Measurements from ENCODE around the gene PAGE4.

Gene PAGE4, protein sequence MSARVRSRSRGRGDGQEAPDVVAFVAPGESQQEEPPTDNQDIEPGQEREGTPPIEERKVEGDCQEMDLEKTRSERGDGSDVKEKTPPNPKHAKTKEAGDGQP

DNA sequence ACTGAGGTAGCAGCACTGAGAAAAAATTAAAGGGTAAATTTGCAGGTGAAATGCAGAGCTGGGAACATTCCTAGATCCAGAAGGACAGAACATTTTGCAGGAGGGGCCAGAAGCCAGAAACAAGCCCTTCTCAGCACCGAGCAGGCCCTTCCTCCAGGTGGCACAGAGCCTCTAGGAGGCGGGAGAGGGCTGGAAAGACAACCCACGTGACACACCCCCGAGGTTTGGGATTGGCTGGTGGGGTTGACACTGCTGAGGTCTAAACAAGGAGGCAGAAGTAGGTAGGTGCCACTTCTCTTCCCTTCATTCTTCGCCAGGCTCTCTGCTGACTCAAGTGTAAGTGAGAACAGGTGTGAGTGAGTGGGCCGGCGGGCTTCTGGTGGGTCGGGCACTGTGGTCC, at the start of gene PAGE4:
Gene PAGE4, plus strand, starts transcription at position 288 of the 400 bp plus-strand sequence. CDS start 1,126 bp downstream, outside the sequence.
- DNase-seq (ENCODE audit: low read depth in 3 of 3): no peak

- DNase-seq (ENCODE audit: low read depth in 3 of 3): no peak
Measured at GRCh38 chrX:49784747-49785280, 44.3 kb upstream of the PAGE4 start.

DNA sequence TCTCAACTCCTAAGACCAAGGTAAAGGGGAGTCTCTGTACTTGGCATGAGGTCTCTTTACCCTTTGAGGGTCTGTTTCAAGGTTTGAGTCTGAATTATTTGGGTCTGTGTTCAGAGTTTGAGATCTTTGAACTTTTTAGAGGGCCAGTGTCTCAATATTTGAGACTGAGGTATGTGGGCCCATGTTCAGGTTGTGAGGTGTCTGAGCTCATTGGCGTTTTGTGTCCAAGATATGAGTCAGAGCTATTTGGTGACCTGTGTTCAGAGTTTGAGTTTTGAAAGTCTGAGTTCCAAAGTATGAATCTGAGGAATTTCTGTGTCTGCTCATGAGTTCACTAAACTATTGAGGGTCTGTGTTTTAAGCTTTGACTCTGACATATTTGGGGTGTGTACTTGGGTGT, 36.7 kb upstream of the PAGE4 start:
- DNase-seq (ENCODE audit: low read depth in 3 of 3): no peak

DNA sequence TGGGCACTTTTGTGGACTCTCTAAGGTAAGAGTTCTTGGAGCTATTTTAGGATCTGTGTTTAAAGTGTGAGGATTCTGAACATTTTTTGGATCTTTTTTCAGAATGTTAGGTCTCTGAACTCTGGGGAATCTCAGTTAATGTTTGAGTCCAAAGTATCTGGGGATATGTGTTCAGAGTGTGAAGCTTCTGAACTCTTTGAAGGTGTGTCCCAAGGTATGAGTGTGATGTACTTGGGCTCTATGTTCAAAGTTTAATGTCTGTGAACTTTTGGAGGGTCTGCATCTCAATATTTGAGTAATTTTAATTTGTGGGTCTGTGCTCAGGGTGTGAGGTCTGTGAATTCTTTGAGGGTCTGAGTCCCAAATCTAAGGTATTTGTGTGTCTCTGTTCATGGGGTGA, 35.4 kb upstream of the PAGE4 start:
- no peak for DNase-seq (ENCODE audit: low read depth in 3 of 3)

DNA sequence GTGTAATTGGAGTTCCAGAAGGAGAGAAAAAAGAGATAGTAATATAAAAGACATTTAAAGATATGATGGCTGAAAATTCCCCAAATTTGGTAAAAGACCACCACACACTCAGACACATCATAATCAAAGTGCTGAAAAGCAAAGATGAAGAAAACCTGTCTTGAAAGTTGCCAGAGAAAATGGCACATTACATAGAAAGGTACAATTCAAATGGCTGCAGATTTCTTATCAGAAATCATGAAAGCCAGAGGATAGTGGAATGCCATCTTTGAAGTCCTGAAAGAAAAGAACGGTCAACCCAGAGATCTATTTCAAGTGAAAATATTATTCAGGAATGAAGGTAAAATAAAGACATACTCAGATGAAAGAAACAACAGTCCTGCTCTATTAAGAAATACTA, 29.3 kb upstream of the PAGE4 start:
- DNase-seq (ENCODE audit: low read depth in 3 of 3): no peak

GRCh38 chrX:49809891-49810632, 19.0 kb upstream of the PAGE4 start:
- no peak for DNase-seq (ENCODE audit: low read depth in 3 of 3)

DNA sequence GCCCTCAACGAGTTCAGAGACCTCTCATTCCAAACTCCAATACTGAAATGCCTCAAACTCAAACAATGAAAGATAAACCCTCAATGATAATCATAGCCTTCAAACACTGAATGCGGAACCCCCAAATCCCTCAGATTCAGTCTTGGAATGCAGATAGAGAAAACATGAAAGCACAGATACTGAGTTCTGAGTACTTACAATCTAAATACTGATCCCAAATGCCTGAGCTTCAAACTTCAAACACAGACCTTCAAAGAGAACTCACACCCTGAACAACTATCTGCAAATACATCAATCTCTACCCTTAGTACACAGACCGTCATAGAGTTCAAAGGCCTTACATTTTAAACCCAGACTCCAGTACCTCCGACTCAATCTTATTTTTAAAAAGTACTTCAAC, 16.9 kb upstream of the PAGE4 start:
- no peak for DNase-seq (ENCODE audit: low read depth in 3 of 3)

GRCh38 chrX:49816435-49816834, 12.7 kb upstream of the PAGE4 start:
- DNase-seq (ENCODE audit: low read depth in 3 of 3): no peak

DNA sequence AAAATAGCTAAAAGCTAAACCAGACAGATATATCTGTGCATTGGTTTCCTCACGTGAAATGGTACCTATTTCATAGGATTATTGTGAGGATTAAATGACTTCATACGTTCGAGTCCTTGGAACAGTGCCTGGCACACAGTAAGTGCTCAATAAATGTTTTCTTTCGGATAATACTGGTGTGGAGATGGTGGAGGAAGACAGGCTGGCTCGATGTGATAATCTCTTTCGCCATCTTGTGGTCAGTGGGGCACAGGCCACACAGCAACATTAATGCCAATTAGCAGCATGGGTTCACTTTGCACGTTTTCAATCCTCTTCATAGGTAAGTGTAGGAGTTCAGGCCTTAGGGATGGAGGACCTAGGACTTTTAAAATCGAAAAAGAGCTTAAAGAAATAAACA, 9.3 kb downstream of the PAGE4 start:
- DNase-seq (ENCODE audit: low read depth in 3 of 3): no peak

DNA sequence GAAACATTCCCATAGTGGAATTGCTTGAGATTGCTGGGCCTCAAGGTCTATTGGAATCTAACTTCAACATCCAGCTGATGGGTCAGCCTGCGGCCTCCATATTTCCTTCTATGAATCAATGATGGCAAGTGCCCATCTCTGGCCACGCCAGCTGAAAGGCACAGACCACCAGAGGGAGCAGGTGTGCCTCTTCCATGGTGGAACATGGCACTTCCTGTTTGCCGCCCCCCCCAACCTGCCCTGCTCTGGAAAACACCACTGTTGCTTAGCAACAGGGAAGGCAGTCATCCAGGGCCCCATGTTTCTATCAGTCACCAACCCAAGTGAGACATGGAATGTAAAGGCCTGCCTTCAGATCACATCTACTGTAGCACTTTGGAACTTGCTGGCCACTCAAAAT, 11.6 kb downstream of the PAGE4 start:
- peak; percentile 0 to 11 (median 4) for DNase-seq (ENCODE audit: low read depth in 3 of 3)

DNA sequence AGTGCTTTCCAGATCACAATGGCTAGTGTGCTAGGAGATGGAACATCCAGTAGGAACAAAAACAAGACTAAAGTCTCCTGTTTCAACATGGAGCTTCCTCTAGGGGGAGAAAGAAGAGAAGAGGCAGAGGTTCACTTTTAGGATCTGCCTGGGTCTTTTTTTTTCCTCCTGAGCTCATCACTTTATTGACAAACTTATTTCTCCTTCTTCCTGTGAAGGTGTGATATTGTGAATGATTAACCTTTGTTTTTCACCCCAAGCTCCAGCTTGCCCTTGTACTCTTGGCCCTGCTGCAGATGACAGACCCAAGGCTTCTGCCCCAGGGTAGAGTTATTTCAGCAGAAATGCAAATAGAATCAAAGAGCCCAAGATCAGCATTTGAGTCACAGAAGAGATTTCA, 13.5 kb downstream of the PAGE4 start:
- DNase-seq (ENCODE audit: low read depth in 3 of 3): no peak

GRCh38 chrX:49844611-49845010, 15.5 kb downstream of the PAGE4 start:
- no peak for DNase-seq (ENCODE audit: low read depth in 3 of 3)

DNA sequence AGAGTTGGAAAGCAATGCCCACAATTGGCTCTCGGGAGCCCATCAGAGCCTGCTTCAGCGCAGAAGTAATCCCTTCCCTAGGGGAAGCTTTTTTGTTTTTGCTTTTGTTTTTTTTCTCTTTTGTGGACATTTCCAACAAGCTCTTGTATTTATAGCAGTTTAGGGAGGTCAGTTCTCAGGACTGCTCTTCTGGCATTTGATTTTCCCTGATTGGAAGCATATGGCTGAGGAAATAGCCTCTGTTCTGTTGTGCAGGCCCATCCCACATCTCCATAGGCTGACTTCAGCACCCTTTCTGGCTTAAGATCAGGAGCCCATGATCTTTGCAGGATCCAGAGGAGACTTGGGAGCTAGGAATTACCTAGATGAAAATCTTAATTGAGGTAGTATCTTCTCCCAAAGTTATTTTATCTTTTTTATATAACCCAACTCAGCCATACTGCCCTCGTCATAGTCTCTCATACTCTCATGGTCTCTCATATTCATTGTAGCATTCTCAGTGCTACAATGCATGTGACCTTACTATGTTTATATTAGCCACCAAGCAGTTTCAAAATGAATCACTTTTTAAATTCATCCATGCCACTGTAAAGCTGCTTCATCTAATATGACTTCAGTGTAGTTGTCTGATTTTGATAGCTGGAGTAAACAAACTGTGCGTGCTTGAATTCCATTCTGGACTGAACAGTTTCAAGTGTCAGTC, 16.7 kb downstream of the PAGE4 start:
- no peak for DNase-seq (ENCODE audit: low read depth in 3 of 3)

DNA sequence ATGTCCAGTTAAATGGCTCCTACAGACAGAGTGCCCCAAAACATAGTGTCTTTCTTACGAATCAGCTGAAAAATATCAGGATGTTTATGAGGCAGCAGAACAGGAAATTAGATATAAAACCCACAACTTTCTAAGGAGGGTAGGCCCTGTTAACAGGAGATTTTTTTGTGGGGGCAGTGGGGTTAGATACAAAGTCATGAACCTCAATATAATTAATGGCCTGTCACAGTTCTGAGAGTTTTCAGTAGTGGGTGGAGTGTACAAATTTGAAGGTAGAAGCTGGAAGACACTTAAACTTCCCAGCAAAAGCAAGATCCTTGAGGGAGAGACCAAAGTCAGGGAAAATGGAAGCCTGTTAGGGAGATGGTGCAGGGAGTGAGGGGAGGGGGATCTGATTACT, 17.4 kb downstream of the PAGE4 start:
- DNase-seq (ENCODE audit: low read depth in 3 of 3): no peak

- no peak for DNase-seq (ENCODE audit: low read depth in 3 of 3)
Measured at GRCh38 chrX:49848275-49848674, 19.2 kb downstream of the PAGE4 start.

- no peak for DNase-seq (ENCODE audit: low read depth in 3 of 3)
Measured at GRCh38 chrX:49850028-49850427, 20.9 kb downstream of the PAGE4 start.

GRCh38 chrX:49853661-49854060, 24.6 kb downstream of the PAGE4 start:
- no peak for DNase-seq (ENCODE audit: low read depth in 3 of 3)

- no peak for DNase-seq (ENCODE audit: low read depth in 3 of 3)
Measured at GRCh38 chrX:49856819-49857218, 27.7 kb downstream of the PAGE4 start.

GRCh38 chrX:49858341-49858740, 29.2 kb downstream of the PAGE4 start:
- DNase-seq (ENCODE audit: low read depth in 3 of 3): no peak

GRCh38 chrX:49859491-49859890, 30.4 kb downstream of the PAGE4 start:
- no peak for DNase-seq (ENCODE audit: low read depth in 3 of 3)

DNA sequence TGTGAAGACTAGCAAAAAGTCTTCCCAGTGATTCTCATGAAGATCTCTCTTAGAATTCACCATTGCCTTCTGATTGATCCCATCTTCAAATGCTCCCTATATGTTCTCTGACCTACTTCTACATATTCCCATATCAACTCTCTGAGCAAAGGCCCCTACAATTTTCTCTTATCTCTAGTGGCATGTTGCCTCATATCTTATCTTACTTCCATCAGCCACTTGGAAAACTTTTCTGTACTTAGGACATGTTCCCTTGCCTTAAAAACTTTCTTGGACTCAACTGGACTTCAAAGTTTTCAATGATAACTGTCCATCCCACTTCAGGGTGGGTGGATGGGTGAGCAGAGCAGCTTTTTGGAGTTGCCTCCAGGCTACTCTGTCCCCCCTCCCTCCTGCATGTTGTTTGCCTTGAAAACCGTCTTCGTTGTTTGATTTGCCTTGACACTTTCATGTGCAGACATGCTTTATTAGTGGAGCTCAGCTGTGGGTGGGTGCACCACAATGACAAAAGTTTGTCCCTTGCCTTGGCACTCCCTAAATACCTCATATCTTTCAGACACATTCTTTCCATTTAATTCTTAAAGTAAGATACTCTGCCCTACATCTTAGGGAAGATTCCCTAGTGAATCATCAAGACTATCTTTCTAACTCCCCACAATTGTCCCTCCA, 31.9 kb downstream of the PAGE4 start:
- no peak for DNase-seq (ENCODE audit: low read depth in 3 of 3)

- no peak for DNase-seq (ENCODE audit: low read depth in 3 of 3)
Measured at GRCh38 chrX:49862093-49862492, 33.0 kb downstream of the PAGE4 start.

Data from stimulated activated CD4-positive, alpha-beta T cell treated with anti-CD3 and anti-CD28 coated beads, TNF-alpha, amount 100 ng/mL, for 4 hours (primary cell).